ENCODE measurements around the gene CASP9. TPM values are rescaled to one million over a fixed set of nuclear protein-coding genes. Genes with fewer than 3 reads are reported as not detected.

CASP9 gene
- total RNA-seq, 1 experiment from 2014 or later = 8.0 TPM

DNA sequence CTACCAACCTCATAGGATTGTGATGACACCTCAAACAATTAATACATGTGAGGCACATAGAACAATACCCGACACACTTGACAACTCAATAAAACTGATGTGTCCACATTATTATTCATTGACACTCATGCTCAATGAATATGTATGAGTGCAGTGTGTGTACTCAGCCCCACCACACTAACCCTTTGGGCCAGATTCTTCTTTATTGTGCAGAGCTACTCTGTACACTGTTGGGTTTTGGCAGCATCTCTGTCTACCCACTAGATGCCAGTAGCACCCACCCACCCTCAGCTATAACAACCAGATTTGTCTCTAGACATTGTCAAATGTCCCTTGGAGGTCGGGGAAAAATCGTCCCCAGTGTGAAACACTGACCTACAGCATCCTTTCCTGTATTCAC is 10.1 kb downstream of the CASP9 start:
- no peaks in the 10 kb centered on the region for H4K20me1 ChIP-seq (ENCODE audit: low read length)
- H3K9ac ChIP-seq (ENCODE audit: low read length) = no peak overlapping the region
- H3K27ac ChIP-seq (ENCODE audit: low read length) = no peak overlapping the region
- DNase-seq = no peak
- no peak overlapping the region for H2AFZ ChIP-seq (ENCODE audit: low read length)
- intact Hi-C loops (cut with micrococcal nuclease) = no loop called here
- H3K9me3 ChIP-seq (ENCODE audit: low read length) = no peaks in the 10 kb centered on the region
- H3K36me3 ChIP-seq (ENCODE audit: low read depth, low read length) = no peaks in the 10 kb centered on the region
- no peaks in the 10 kb centered on the region for H3K27me3 ChIP-seq (ENCODE audit: low read length)
- TF ChIP-seq EZH2phosphoT487 (IDR thresholded peaks at IDR 0.05; ENCODE audit: borderline replicate concordance, low read length) = no peak
- TF ChIP-seq EZH2 (IDR thresholded peaks at IDR 0.05; ENCODE audit: low read length, unreplicated experiment) = no peak
- TF ChIP-seq, protein P1, sequence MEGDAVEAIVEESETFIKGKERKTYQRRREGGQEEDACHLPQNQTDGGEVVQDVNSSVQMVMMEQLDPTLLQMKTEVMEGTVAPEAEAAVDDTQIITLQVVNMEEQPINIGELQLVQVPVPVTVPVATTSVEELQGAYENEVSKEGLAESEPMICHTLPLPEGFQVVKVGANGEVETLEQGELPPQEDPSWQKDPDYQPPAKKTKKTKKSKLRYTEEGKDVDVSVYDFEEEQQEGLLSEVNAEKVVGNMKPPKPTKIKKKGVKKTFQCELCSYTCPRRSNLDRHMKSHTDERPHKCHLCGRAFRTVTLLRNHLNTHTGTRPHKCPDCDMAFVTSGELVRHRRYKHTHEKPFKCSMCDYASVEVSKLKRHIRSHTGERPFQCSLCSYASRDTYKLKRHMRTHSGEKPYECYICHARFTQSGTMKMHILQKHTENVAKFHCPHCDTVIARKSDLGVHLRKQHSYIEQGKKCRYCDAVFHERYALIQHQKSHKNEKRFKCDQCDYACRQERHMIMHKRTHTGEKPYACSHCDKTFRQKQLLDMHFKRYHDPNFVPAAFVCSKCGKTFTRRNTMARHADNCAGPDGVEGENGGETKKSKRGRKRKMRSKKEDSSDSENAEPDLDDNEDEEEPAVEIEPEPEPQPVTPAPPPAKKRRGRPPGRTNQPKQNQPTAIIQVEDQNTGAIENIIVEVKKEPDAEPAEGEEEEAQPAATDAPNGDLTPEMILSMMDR (conservative IDR thresholded peaks at IDR 0.05; ENCODE audit: low read depth, low read length) = no peak
- peaks cover 16% of the 10 kb centered on the region for H3K4me1 ChIP-seq (ENCODE audit: insufficient read depth, low read length)
- BruUV-seq (replicated peaks) = no TSS peak
- no peak overlapping the region for H3K4me3 ChIP-seq (ENCODE audit: low read length)
- H3K79me2 ChIP-seq (ENCODE audit: low read length) = no peaks in the 10 kb centered on the region
- no peaks in the 10 kb centered on the region for H3F3A ChIP-seq (ENCODE audit: low read length, unreplicated experiment)
- ChIA-PET POLR2A (ENCODE audit: unreplicated experiment) (interaction anchor here (0.6 kb wide), 1 partner anchor 292 kb away, joined by 4 read pairs; no protein-coding TSS in a partner anchor), CTCF (no interaction called here)
- H3K9me2 ChIP-seq (replicated peaks; ENCODE audit: low read length) = no peaks in the 10 kb centered on the region
- no peak for ATAC-seq
- H3K4me2 ChIP-seq (ENCODE audit: low read length) = no peak overlapping the region

DNA sequence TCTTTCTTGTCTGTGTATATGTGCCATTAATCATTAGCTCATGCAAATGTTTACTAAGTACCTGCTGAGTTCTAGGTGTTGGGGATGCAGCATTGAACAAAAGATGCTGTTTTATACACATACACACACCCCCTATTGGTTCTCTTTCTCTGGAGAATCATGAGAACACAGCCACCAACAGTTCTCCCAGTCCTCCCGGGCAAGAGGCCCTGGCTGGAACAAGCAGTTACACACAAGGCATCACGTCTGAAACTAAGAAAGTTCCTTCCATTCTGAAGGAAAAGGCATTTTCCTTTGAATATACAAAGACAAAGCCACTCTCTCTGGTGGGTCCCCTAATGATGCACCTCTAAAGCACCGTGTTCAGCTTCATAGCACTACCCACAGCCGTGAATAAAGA is 10.8 kb downstream of the CASP9 start:
- no peak overlapping the region for H3K4me3 ChIP-seq (ENCODE audit: low read length)
- H3F3A ChIP-seq (ENCODE audit: low read length, unreplicated experiment) = no peaks in the 10 kb centered on the region
- TF ChIP-seq EZH2 (IDR thresholded peaks at IDR 0.05; ENCODE audit: low read length, unreplicated experiment) (no peak), EZH2phosphoT487 (IDR thresholded peaks at IDR 0.05; ENCODE audit: borderline replicate concordance, low read length) (no peak)
- TF ChIP-seq, protein P1 (conservative IDR thresholded peaks at IDR 0.05; ENCODE audit: low read depth, low read length) = no peak
- no peaks in the 10 kb centered on the region for H3K36me3 ChIP-seq (ENCODE audit: low read depth, low read length)
- no peak for DNase-seq
- no TSS peak for BruUV-seq (replicated peaks)
- ChIA-PET CTCF (no interaction called here), POLR2A (ENCODE audit: unreplicated experiment) (interaction anchor here (0.6 kb wide), 1 partner anchor 52 kb away, joined by 3 read pairs; no protein-coding TSS in a partner anchor)
- H3K9me2 ChIP-seq (replicated peaks; ENCODE audit: low read length) = no peaks in the 10 kb centered on the region
- no peaks in the 10 kb centered on the region for H4K20me1 ChIP-seq (ENCODE audit: low read length)
- no peaks in the 10 kb centered on the region for H3K79me2 ChIP-seq (ENCODE audit: low read length)
- H3K4me2 ChIP-seq (ENCODE audit: low read length) = no peak overlapping the region
- ATAC-seq = no peak
- H2AFZ ChIP-seq (ENCODE audit: low read length) = no peak overlapping the region
- H3K9ac ChIP-seq (ENCODE audit: low read length) = no peak overlapping the region
- peaks cover 16% of the 10 kb centered on the region for H3K4me1 ChIP-seq (ENCODE audit: insufficient read depth, low read length)
- no peak overlapping the region for H3K27ac ChIP-seq (ENCODE audit: low read length)
- intact Hi-C loops (cut with micrococcal nuclease) = no loop called here
- no peaks in the 10 kb centered on the region for H3K27me3 ChIP-seq (ENCODE audit: low read length)
- no peaks in the 10 kb centered on the region for H3K9me3 ChIP-seq (ENCODE audit: low read length)

DNA sequence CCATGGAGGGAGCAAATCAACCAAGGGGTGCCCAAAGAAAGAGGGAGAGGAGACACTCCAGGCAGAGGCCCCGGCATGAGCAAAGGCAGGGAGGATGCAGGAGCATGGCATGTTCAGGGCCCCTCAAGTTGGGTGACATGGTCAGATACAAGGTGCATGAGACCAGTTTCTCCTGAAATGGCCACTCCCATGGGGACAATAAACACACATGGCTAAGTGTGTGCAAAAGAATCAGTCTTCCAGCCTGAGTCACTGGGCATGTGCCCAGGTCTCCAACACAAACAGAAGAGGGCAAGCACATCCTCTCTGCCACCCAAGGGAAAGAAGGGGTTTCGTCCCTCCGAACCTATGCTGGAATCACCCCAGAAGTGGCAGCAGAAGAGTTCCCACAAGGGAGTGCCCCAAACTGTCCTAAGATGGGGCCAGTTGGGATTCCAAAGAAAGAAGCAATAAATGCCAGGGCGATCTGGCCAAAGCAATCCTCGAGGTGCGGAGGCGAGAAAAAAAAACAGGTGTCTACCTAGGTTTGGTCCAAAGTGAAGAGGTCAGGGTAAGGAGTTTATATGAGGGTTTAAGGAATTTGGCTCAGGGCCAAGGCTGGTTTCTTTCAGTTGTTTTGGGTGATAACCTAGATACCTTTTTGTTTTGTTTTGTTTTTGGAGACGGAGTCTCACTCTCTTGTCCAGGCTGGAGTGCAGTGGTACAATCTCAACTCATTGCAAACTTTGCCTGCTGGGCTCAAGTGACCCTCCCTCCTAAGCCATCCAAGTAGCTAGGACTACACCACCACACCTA is 13.2 kb downstream of the CASP9 start:
- ATAC-seq (peak; percentile 69), DNase-seq (peak; percentile 46)
- intact Hi-C loops (cut with micrococcal nuclease) = no loop called here
- Histone ChIP-seq H3K36me3 (ENCODE audit: low read depth, low read length) (no peaks in the 10 kb centered on the region), H3K9ac (ENCODE audit: low read length) (no peak overlapping the region), H3K4me1 (ENCODE audit: insufficient read depth, low read length) (peaks cover 16% of the 10 kb centered on the region), H3K4me3 (ENCODE audit: low read length) (no peak overlapping the region), H3K4me2 (ENCODE audit: low read length) (no peak overlapping the region), H3K9me3 (ENCODE audit: low read length) (no peaks in the 10 kb centered on the region), H3K79me2 (ENCODE audit: low read length) (no peaks in the 10 kb centered on the region), H3K9me2 (replicated peaks; ENCODE audit: low read length) (no peaks in the 10 kb centered on the region), H2AFZ (ENCODE audit: low read length) (no peak overlapping the region), H3K27ac (ENCODE audit: low read length) (no peak overlapping the region), H4K20me1 (ENCODE audit: low read length) (no peaks in the 10 kb centered on the region), H3F3A (ENCODE audit: low read length, unreplicated experiment) (no peaks in the 10 kb centered on the region), H3K27me3 (ENCODE audit: low read length) (no peaks in the 10 kb centered on the region)
- BruUV-seq (replicated peaks) = no TSS peak
- CTCF ChIA-PET = interaction anchor here (0.6 kb wide), 1 partner anchor 85 kb away, joined by 3 read pairs; no protein-coding TSS in a partner anchor
- POLR2A ChIA-PET (ENCODE audit: unreplicated experiment) = no interaction called here
- TF ChIP-seq EZH2phosphoT487 (IDR thresholded peaks at IDR 0.05; ENCODE audit: borderline replicate concordance, low read length) (no peak), EZH2 (IDR thresholded peaks at IDR 0.05; ENCODE audit: low read length, unreplicated experiment) (no peak)
- TF ChIP-seq, protein P1 (conservative IDR thresholded peaks at IDR 0.05; ENCODE audit: low read depth, low read length) = no peak
